ENCODE results near the gene PLCB2. TPM values are rescaled to one million over a fixed set of nuclear protein-coding genes. Genes with fewer than 3 reads are reported as not detected.
A peak's percentile ranks its signal among the peaks of the same experiment; 100 is the strongest.

The PLCB2 gene
- total and polyA plus RNA-seq, 7 donors: 0.73 to 4.6 (median 2.0) TPM

DNA sequence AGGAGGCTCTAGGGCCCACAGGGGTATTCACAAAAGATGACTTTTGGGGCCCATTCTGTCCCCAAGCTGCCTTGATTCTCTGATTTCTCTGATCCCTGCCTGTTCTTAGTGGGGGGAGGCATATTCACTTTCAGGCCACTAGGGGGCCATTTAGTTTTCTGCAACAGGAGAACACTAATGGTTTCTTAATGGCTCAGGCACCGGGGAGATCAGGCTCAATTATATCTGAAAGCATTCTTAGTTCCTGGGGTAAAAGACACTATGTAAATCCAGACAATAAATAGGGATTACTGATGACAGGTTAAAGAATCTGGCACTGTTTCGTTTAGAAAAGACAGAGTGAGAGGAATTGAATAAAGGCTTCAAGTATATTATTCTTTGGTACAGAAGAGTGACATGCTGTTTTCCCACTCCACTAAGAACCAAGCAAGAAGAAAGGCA, 13.2 kb upstream of the PLCB2 start:
- DNase-seq: no peak

GRCh38 chr15:40320409-40320808, 12.7 kb upstream of the PLCB2 start:
- WGBS, 3 donors: 88 to 98% (median 96%) methylated on average over 1 of the region's 1 CpG
- ATAC-seq (no peak), DNase-seq (no peak)
- intact Hi-C loops (cut with DNase I): loop anchor here (1.0 to 5.0 kb wide), 2 partner anchors 102 kb away; no protein-coding TSS in a partner anchor
- TF ChIP-seq, protein P1, sequence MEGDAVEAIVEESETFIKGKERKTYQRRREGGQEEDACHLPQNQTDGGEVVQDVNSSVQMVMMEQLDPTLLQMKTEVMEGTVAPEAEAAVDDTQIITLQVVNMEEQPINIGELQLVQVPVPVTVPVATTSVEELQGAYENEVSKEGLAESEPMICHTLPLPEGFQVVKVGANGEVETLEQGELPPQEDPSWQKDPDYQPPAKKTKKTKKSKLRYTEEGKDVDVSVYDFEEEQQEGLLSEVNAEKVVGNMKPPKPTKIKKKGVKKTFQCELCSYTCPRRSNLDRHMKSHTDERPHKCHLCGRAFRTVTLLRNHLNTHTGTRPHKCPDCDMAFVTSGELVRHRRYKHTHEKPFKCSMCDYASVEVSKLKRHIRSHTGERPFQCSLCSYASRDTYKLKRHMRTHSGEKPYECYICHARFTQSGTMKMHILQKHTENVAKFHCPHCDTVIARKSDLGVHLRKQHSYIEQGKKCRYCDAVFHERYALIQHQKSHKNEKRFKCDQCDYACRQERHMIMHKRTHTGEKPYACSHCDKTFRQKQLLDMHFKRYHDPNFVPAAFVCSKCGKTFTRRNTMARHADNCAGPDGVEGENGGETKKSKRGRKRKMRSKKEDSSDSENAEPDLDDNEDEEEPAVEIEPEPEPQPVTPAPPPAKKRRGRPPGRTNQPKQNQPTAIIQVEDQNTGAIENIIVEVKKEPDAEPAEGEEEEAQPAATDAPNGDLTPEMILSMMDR (IDR thresholded peaks at IDR 0.05): no peak
- H3K27ac ChIP-seq: no peak overlapping the region
- H3K9me3 ChIP-seq: no peaks in the 10 kb centered on the region
- H3K4me1 ChIP-seq: peaks cover 7% of the 10 kb centered on the region
- no peak overlapping the region for H3K4me3 ChIP-seq
- H3K27me3 ChIP-seq (ENCODE audit: insufficient read depth in 3 of 3, low read length in 2 of 3): no peaks in the 10 kb centered on the region
- no peaks in the 10 kb centered on the region for H3K36me3 ChIP-seq (ENCODE audit: insufficient read depth in 1 of 2, low read depth in 1 of 2)

More for the DNA sequence above, 13.2 kb upstream of the PLCB2 start:
- Histone ChIP-seq H3K4me1 (peaks cover 10% of the 10 kb centered on the region), H3K9me3 (no peaks in the 10 kb centered on the region), H3K27me3 (ENCODE audit: insufficient read depth in 3 of 3, low read length in 2 of 3) (no peaks in the 10 kb centered on the region), H3K4me3 (no peak overlapping the region), H3K36me3 (ENCODE audit: insufficient read depth in 1 of 2, low read depth in 1 of 2) (no peaks in the 10 kb centered on the region), H3K27ac (peak overlapping the region; percentile 64)
- intact Hi-C loops (cut with DNase I): loop anchor here (1.0 to 5.0 kb wide), 2 partner anchors 101 kb away; no protein-coding TSS in a partner anchor
- TF ChIP-seq, protein P1 (IDR thresholded peaks at IDR 0.05): peak; percentile 90
- 0 to 3% (median 2%) methylated on average over 2 of the region's 2 CpGs for WGBS, 3 donors
- ATAC-seq: peak in 2 of 4 donors; percentile 32 to 55

- ATAC-seq: no peak
- WGBS, 3 donors: 60 to 76% (median 72%) methylated on average over 4 of the region's 4 CpGs
These were observed 9.8 kb upstream of the PLCB2 start for GRCh38 chr15:40317580-40317979.

GRCh38 chr15:40316931-40317330, 9.2 kb upstream of the PLCB2 start:
- Histone ChIP-seq H3K27ac (no peak overlapping the region), H3K27me3 (ENCODE audit: insufficient read depth in 3 of 3, low read length in 2 of 3) (no peaks in the 10 kb centered on the region), H3K9me3 (no peaks in the 10 kb centered on the region), H3K36me3 (ENCODE audit: insufficient read depth in 1 of 2, low read depth in 1 of 2) (no peaks in the 10 kb centered on the region), H3K4me1 (peaks cover 3% of the 10 kb centered on the region), H3K4me3 (no peak overlapping the region)
- intact Hi-C loops (cut with DNase I): no loop called here
- TF ChIP-seq, protein P1 (IDR thresholded peaks at IDR 0.05): no peak
- ATAC-seq (no peak), DNase-seq (no peak)
- 74 to 82% (median 80%) methylated on average over 3 of the region's 3 CpGs for WGBS, 3 donors

More at GRCh38 chr15:40317580-40317979, 9.8 kb upstream of the PLCB2 start:
- Histone ChIP-seq H3K36me3 (ENCODE audit: insufficient read depth in 1 of 2, low read depth in 1 of 2) (no peaks in the 10 kb centered on the region), H3K4me3 (no peak overlapping the region), H3K4me1 (peaks cover 3% of the 10 kb centered on the region), H3K9me3 (no peaks in the 10 kb centered on the region), H3K27me3 (ENCODE audit: insufficient read depth in 3 of 3, low read length in 2 of 3) (no peaks in the 10 kb centered on the region), H3K27ac (no peak overlapping the region)
- TF ChIP-seq, protein P1 (IDR thresholded peaks at IDR 0.05): no peak
- intact Hi-C loops (cut with DNase I): no loop called here
- no peak for DNase-seq

DNA sequence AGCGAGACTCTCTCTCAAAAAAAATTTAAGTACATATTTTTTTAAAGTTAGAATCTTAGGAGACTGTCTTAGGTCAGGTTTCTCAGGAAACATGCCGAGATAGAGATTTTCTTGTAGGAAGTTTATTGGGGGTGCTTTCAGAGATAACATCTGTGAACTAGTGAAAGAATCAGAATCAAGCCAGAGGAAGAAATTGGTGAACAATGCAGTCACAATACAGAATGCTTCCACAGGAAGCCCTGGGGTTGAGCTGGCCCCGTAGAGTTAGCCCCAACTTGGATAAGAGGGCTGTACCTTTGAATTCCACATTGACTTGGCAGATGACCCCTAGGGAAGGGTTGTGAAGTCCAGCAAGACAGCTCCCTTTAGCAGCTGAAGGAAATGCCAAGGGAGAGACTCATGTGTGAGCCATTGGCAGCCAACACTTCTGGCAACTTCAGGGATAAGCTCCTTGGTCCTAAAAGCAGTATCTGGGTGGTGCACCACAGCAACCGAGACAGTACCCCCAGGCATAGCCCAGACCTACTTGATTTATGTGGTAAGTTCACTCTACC, 7.1 kb upstream of the PLCB2 start:
- no peaks in the 10 kb centered on the region for H3K27me3 ChIP-seq (ENCODE audit: insufficient read depth in 3 of 3, low read length in 2 of 3)
- H3K36me3 ChIP-seq (ENCODE audit: insufficient read depth in 1 of 2, low read depth in 1 of 2): no peaks in the 10 kb centered on the region
- no peak overlapping the region for H3K27ac ChIP-seq
- ATAC-seq: peak in 3 of 4 donors; percentile 58 to 75 (median 69)
- DNase-seq: no peak
- H3K4me1 ChIP-seq: no peaks in the 10 kb centered on the region
- 63 to 84% (median 70%) methylated on average over 4 of the region's 4 CpGs for WGBS, 3 donors
- intact Hi-C loops (cut with DNase I): no loop called here
- H3K9me3 ChIP-seq: no peaks in the 10 kb centered on the region
- no peak overlapping the region for H3K4me3 ChIP-seq
- TF ChIP-seq, protein P1 (IDR thresholded peaks at IDR 0.05): no peak
